Fibroblast of lung (primary cell): Measurements from ENCODE around the gene MEF2D.

Source experiments
- CTCF ChIP-seq, 2 donors: IDR thresholded peaks in 1 of 2; conservative IDR thresholded peaks in 1 of 2; 1 replicate in 1 of 2; 2 replicates in 1 of 2; pipeline ENCODE4 v1.5.1; 2011 to 2012; ENCODE audit warnings: low read length in 2 of 2, control low read depth in 1 of 2, inconsistent platforms in 1 of 2, low read depth in 1 of 2, mild to moderate bottlenecking in 1 of 2
- EZH2 ChIP-seq: IDR thresholded peaks from 2 replicates; pipeline ENCODE4 v1.5.1; 2012; ENCODE audit warnings: low read length, control low read depth, mild to moderate bottlenecking; ENCODE audit errors: missing control alignments

GRCh38 chr1:156427957-156428356, 72.6 kb downstream of the MEF2D start:
- no peak for TF ChIP-seq CTCF (conservative IDR thresholded peaks at IDR 0.05 in 1 of 2, IDR thresholded peaks at IDR 0.05 in 1 of 2; ENCODE audit: low read depth in 1 of 2, low read length in 2 of 2)
- no peak for TF ChIP-seq EZH2
